Germinal center (tissue), 1 donor: ENCODE measurements around the gene ULK3.

Source experiments
- DNase-seq: peaks from one replicate; pipeline ENCODE4 v3.0.0; 2012; ENCODE audit warnings: mixed read lengths, low spot score

Gene ULK3

GRCh38 chr15:74867466-74868038, 24.6 kb upstream of the ULK3 start:
- no peak for DNase-seq

- DNase-seq, result no peak
Measured at GRCh38 chr15:74866090-74866489, 23.1 kb upstream of the ULK3 start.

GRCh38 chr15:74865316-74865715, 22.4 kb upstream of the ULK3 start:
- no peak for DNase-seq

- no peak for DNase-seq
Measured at GRCh38 chr15:74864296-74864695, 21.3 kb upstream of the ULK3 start.

GRCh38 chr15:74863239-74864056, 20.5 kb upstream of the ULK3 start:
- no peak for DNase-seq

- DNase-seq, result no peak
Measured at GRCh38 chr15:74858369-74858740, 15.4 kb upstream of the ULK3 start.

- DNase-seq, result peak; percentile 4
Measured at GRCh38 chr15:74857671-74858368, 14.9 kb upstream of the ULK3 start.

- peak; percentile 36 for DNase-seq
Measured at GRCh38 chr15:74857082-74857655, 14.2 kb upstream of the ULK3 start.

- DNase-seq, result no peak
Measured at GRCh38 chr15:74856537-74856936, 13.6 kb upstream of the ULK3 start.

GRCh38 chr15:74855857-74856256, 12.9 kb upstream of the ULK3 start:
- DNase-seq, result no peak

GRCh38 chr15:74854453-74855022, 11.6 kb upstream of the ULK3 start:
- DNase-seq, result no peak

GRCh38 chr15:74851960-74852359, 9.0 kb upstream of the ULK3 start:
- DNase-seq, result no peak

GRCh38 chr15:74850393-74850792, 7.4 kb upstream of the ULK3 start:
- DNase-seq, result no peak

GRCh38 chr15:74847432-74847831, 4.5 kb upstream of the ULK3 start:
- DNase-seq, result no peak

- no peak for DNase-seq
Measured at GRCh38 chr15:74845581-74845980, 2.6 kb upstream of the ULK3 start.

- DNase-seq, result no peak
Measured at GRCh38 chr15:74845208-74845568, 2.2 kb upstream of the ULK3 start.

GRCh38 chr15:74844319-74845207, 1.6 kb upstream of the ULK3 start:
- DNase-seq, result no peak

- no peak for DNase-seq
Measured at GRCh38 chr15:74843891-74844299, 939 bp upstream of the ULK3 start.

GRCh38 chr15:74843445-74843828, 481 bp upstream of the ULK3 start:
- no peak for DNase-seq

- no peak for DNase-seq
Measured at GRCh38 chr15:74841891-74842373, 1.0 kb downstream of the ULK3 start.
